GM23338 (cell line): ENCODE results near the gene PRPH2.

Experiments used
- EZH2 ChIP-seq: fragments of 200-600 bp; sonication (generic); IDR thresholded peaks from one replicate; pipeline ENCODE4 v1.8.0; 2017; ENCODE audit warnings: antibody characterized with exemption, mild to moderate bottlenecking, low read depth; ENCODE audit not compliant: unreplicated experiment
- EZH2phosphoT487 ChIP-seq: fragments of 200-600 bp; sonication (generic); IDR thresholded peaks from one replicate; pipeline ENCODE4 v1.8.1; 2018; ENCODE audit warnings: antibody characterized with exemption; ENCODE audit not compliant: unreplicated experiment
- JUNB ChIP-seq: IDR thresholded peaks from one replicate; pipeline ENCODE4 v1.6.1; 2016; ENCODE audit warnings: antibody characterized with exemption; ENCODE audit not compliant: unreplicated experiment
- NANOG ChIP-seq: IDR thresholded peaks from 2 replicates; pipeline ENCODE4 v1.6.1; 2016; ENCODE audit warnings: antibody characterized with exemption, borderline replicate concordance
- POLR2AphosphoS5 ChIP-seq: IDR thresholded peaks from 2 replicates; pipeline ENCODE4 v1.6.1; 2016; ENCODE audit warnings: antibody characterized with exemption, low read depth
- ZNF114 ChIP-seq: fragments of 250-450 bp; sonication (Bioruptor Pico); IDR thresholded peaks from 2 replicates; pipeline ENCODE4 v1.5.0; 2020; ENCODE audit warnings: mild to moderate bottlenecking, moderate library complexity
- TF ChIP-seq, protein P1 (sequence below), 2 experiments: fragments of 200-600 bp in 1 of 2; sonication (generic) in 1 of 2; conservative IDR thresholded peaks; 2 replicates each; pipeline versions ENCODE4 v1.5.1 to v1.6.1; 2016 to 2017; ENCODE audit warnings: antibody characterized with exemption in 2 of 2, low read depth in 2 of 2, mild to moderate bottlenecking in 2 of 2, moderate library complexity in 1 of 2
- TF ChIP-seq, protein P2 (sequence below): fragments of 250-450 bp; sonication (Bioruptor Pico); IDR thresholded peaks from 2 replicates; pipeline ENCODE4 v1.5.0; 2020; ENCODE audit warnings: mild to moderate bottlenecking, moderate library complexity
- TF ChIP-seq, protein P3 (sequence below): IDR thresholded peaks from one replicate; pipeline ENCODE4 v1.6.1; 2018; ENCODE audit warnings: antibody characterized with exemption; ENCODE audit not compliant: unreplicated experiment
- TF ChIP-seq, protein P4 (sequence below): IDR thresholded peaks from 2 replicates; pipeline ENCODE4 v1.6.1; 2016; ENCODE audit warnings: antibody characterized with exemption

DNA sequence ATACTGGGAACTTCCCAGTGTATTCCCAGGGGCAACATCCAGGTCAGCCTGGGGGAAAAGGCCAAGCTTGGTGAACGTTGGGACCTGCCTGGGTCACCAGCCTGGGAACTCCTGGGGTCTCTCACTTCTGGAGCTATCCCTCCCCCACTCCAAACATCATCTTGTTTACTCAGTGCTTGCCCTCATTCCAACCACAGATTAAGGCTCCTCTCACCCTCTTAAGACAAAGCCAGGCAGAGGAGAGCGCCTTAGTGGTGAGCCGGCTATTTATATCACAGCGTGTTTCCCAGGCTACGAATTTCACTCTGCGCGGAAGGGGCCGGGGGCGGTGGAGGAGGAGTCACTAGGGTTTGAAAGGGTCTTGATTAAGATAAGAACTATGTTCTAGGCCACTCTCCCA lies 12.1 kb downstream of the PRPH2 start:
- TF ChIP-seq, protein P1, sequence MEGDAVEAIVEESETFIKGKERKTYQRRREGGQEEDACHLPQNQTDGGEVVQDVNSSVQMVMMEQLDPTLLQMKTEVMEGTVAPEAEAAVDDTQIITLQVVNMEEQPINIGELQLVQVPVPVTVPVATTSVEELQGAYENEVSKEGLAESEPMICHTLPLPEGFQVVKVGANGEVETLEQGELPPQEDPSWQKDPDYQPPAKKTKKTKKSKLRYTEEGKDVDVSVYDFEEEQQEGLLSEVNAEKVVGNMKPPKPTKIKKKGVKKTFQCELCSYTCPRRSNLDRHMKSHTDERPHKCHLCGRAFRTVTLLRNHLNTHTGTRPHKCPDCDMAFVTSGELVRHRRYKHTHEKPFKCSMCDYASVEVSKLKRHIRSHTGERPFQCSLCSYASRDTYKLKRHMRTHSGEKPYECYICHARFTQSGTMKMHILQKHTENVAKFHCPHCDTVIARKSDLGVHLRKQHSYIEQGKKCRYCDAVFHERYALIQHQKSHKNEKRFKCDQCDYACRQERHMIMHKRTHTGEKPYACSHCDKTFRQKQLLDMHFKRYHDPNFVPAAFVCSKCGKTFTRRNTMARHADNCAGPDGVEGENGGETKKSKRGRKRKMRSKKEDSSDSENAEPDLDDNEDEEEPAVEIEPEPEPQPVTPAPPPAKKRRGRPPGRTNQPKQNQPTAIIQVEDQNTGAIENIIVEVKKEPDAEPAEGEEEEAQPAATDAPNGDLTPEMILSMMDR (conservative IDR thresholded peaks at IDR 0.05; ENCODE audit: low read depth in 2 of 2) = no peak
- TF ChIP-seq, protein P2, sequence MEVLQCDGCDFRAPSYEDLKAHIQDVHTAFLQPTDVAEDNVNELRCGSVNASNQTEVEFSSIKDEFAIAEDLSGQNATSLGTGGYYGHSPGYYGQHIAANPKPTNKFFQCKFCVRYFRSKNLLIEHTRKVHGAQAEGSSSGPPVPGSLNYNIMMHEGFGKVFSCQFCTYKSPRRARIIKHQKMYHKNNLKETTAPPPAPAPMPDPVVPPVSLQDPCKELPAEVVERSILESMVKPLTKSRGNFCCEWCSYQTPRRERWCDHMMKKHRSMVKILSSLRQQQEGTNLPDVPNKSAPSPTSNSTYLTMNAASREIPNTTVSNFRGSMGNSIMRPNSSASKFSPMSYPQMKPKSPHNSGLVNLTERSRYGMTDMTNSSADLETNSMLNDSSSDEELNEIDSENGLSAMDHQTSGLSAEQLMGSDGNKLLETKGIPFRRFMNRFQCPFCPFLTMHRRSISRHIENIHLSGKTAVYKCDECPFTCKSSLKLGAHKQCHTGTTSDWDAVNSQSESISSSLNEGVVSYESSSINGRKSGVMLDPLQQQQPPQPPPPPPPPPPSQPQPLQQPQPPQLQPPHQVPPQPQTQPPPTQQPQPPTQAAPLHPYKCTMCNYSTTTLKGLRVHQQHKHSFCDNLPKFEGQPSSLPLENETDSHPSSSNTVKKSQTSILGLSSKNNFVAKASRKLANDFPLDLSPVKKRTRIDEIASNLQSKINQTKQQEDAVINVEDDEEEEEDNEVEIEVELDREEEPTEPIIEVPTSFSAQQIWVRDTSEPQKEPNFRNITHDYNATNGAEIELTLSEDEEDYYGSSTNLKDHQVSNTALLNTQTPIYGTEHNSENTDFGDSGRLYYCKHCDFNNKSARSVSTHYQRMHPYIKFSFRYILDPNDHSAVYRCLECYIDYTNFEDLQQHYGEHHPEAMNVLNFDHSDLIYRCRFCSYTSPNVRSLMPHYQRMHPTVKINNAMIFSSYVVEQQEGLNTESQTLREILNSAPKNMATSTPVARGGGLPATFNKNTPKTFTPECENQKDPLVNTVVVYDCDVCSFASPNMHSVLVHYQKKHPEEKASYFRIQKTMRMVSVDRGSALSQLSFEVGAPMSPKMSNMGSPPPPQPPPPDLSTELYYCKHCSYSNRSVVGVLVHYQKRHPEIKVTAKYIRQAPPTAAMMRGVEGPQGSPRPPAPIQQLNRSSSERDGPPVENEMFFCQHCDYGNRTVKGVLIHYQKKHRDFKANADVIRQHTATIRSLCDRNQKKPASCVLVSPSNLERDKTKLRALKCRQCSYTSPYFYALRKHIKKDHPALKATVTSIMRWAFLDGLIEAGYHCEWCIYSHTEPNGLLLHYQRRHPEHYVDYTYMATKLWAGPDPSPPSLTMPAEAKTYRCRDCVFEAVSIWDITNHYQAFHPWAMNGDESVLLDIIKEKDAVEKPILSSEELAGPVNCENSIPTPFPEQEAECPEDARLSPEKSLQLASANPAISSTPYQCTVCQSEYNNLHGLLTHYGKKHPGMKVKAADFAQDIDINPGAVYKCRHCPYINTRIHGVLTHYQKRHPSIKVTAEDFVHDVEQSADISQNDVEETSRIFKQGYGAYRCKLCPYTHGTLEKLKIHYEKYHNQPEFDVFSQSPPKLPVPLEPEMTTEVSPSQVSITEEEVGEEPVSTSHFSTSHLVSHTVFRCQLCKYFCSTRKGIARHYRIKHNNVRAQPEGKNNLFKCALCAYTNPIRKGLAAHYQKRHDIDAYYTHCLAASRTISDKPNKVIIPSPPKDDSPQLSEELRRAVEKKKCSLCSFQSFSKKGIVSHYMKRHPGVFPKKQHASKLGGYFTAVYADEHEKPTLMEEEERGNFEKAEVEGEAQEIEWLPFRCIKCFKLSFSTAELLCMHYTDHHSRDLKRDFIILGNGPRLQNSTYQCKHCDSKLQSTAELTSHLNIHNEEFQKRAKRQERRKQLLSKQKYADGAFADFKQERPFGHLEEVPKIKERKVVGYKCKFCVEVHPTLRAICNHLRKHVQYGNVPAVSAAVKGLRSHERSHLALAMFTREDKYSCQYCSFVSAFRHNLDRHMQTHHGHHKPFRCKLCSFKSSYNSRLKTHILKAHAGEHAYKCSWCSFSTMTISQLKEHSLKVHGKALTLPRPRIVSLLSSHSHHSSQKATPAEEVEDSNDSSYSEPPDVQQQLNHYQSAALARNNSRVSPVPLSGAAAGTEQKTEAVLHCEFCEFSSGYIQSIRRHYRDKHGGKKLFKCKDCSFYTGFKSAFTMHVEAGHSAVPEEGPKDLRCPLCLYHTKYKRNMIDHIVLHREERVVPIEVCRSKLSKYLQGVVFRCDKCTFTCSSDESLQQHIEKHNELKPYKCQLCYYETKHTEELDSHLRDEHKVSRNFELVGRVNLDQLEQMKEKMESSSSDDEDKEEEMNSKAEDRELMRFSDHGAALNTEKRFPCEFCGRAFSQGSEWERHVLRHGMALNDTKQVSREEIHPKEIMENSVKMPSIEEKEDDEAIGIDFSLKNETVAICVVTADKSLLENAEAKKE = no peak
- no peak for TF ChIP-seq POLR2AphosphoS5
- no peak for TF ChIP-seq EZH2
- no peak for TF ChIP-seq EZH2phosphoT487
- TF ChIP-seq, protein P3, sequence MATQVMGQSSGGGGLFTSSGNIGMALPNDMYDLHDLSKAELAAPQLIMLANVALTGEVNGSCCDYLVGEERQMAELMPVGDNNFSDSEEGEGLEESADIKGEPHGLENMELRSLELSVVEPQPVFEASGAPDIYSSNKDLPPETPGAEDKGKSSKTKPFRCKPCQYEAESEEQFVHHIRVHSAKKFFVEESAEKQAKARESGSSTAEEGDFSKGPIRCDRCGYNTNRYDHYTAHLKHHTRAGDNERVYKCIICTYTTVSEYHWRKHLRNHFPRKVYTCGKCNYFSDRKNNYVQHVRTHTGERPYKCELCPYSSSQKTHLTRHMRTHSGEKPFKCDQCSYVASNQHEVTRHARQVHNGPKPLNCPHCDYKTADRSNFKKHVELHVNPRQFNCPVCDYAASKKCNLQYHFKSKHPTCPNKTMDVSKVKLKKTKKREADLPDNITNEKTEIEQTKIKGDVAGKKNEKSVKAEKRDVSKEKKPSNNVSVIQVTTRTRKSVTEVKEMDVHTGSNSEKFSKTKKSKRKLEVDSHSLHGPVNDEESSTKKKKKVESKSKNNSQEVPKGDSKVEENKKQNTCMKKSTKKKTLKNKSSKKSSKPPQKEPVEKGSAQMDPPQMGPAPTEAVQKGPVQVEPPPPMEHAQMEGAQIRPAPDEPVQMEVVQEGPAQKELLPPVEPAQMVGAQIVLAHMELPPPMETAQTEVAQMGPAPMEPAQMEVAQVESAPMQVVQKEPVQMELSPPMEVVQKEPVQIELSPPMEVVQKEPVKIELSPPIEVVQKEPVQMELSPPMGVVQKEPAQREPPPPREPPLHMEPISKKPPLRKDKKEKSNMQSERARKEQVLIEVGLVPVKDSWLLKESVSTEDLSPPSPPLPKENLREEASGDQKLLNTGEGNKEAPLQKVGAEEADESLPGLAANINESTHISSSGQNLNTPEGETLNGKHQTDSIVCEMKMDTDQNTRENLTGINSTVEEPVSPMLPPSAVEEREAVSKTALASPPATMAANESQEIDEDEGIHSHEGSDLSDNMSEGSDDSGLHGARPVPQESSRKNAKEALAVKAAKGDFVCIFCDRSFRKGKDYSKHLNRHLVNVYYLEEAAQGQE = no peak
- no peak for TF ChIP-seq ZNF114
- TF ChIP-seq JUNB = no peak
- TF ChIP-seq, protein P4, sequence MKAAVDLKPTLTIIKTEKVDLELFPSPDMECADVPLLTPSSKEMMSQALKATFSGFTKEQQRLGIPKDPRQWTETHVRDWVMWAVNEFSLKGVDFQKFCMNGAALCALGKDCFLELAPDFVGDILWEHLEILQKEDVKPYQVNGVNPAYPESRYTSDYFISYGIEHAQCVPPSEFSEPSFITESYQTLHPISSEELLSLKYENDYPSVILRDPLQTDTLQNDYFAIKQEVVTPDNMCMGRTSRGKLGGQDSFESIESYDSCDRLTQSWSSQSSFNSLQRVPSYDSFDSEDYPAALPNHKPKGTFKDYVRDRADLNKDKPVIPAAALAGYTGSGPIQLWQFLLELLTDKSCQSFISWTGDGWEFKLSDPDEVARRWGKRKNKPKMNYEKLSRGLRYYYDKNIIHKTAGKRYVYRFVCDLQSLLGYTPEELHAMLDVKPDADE = no peak
- TF ChIP-seq NANOG = no peak
